Caki2 (cell line): ENCODE measurements around the gene PVALB. TPM values are rescaled to one million over a fixed set of nuclear protein-coding genes. Genes with fewer than 3 reads are reported as not detected.

Source experiments
- DNase-seq: peaks from one replicate; pipeline ENCODE4 v3.0.0-alpha.2; 2015; ENCODE audit warnings: low read depth
- in situ Hi-C: cut with HindIII; loops from 2 replicates; pipeline ENCODE4 v1.10.0; 2016; ENCODE audit warnings: low sequenced_read_pairs, low pct_unique_long_range_greater_than_20kb, mixed read lengths
- total RNA-seq: library from RNA; depleted of rRNA; stranded (reverse); fragments of >200 nt; shearing (Covaris generic); gene quantifications from 2 replicates; pipeline ENCODE4 v1.2.3, GENCODE V29; 2014; ENCODE audit warnings: low replicate concordance; rRNA removed

Gene PVALB
- total RNA-seq, 1 experiment from 2014 or later: not detected

- no peak for DNase-seq
- in situ Hi-C loops: no loop called here
Observed at GRCh38 chr22:36753916-36754315, 62.9 kb downstream of the PVALB start.

- in situ Hi-C loops: no loop called here
- no peak for DNase-seq
Observed at GRCh38 chr22:36753120-36753802, 63.6 kb downstream of the PVALB start.

Other genes starting within 250 kb of the PVALB start
- not detected in 2 replicates for gene CACNG2, start 113.3 kb downstream of the PVALB start, total RNA-seq
- 83.8 and 101 TPM in 2 replicates for gene IFT27, start 40.9 kb downstream of the PVALB start, total RNA-seq
- not detected in 2 replicates for gene NCF4, start 44.0 kb upstream of the PVALB start, total RNA-seq
- 0.09 TPM in 1 of 2 replicates, not detected in the other for gene CSF2RB, start 96.6 kb upstream of the PVALB start, total RNA-seq
- gene TST, start 202.4 kb upstream of the PVALB start, total RNA-seq: 54.6 and 82.0 TPM in 2 replicates
- gene MPST, start 202.7 kb upstream of the PVALB start, total RNA-seq: 168 and 192 TPM in 2 replicates
- gene KCTD17, start 234.7 kb upstream of the PVALB start, total RNA-seq: 29.0 and 38.0 TPM in 2 replicates